GM12878 (cell line): ENCODE data around the gene HIVEP1. TPM values are rescaled to one million over a fixed set of nuclear protein-coding genes. Genes with fewer than 3 reads are reported as not detected.

ENCODE experiments used
- ATAC-seq: fragments of 200-7000 bp; cut with Tn5 transposase; 3 replicates; pipeline ENCODE4 v1.9.1; 2020; ENCODE audit warnings: mild to moderate bottlenecking, moderate library complexity
- BruUV-seq: library from RNA; stranded (reverse); fragments of 400-500 nt; replicated peaks from 2 replicates; lab custom pipeline; 2021; lab: Mats Ljungman, UMichigan
- CTCF ChIA-PET: fragments of 300-600 bp; sonication (Branson Sonifier 250); formaldehyde crosslinking; extraction: SDS; loops from one replicate; lab custom pipeline; 2021; ENCODE audit warnings: inconsistent platforms; lab: Yijun Ruan, JAX
- POLR2A ChIA-PET: fragments of 350-600 bp; formaldehyde crosslinking; extraction: SDS; loops from one replicate; lab custom pipeline; 2021; ENCODE audit warnings: inconsistent platforms; lab: Charles Lee
- RAD21 ChIA-PET: fragments of 300-600 bp; sonication (Branson Sonifier 250); formaldehyde crosslinking; loops from one replicate; lab custom pipeline; 2023; ENCODE audit warnings: antibody characterized with exemption; ENCODE audit not compliant: unreplicated experiment; lab: Charles Lee
- SMC1A ChIA-PET: fragments of 300-600 bp; sonication (Branson Sonifier 250); formaldehyde crosslinking; loops from one replicate; lab custom pipeline; 2023; ENCODE audit not compliant: unreplicated experiment, uncharacterized antibody; lab: Charles Lee
- DNase-seq: peaks from one replicate; pipeline ENCODE4 v3.0.0-alpha.2; 2011; ENCODE audit warnings: low read depth, low spot score
- FAIRE-seq: peaks from 3 replicates; lab custom pipeline; 2011; peaks lifted over from hg19 to GRCh38; lab: Jason Lieb, UNC
- H2AFZ ChIP-seq: 2 replicates; pipeline ENCODE4 v1.6.0; 2011; ENCODE audit warnings: low read depth, low read length, control low read depth; ENCODE audit not compliant: control insufficient read depth
- H3K27ac ChIP-seq: 2 replicates; pipeline ENCODE4 v1.5.1; 2011; ENCODE audit warnings: control low read depth; ENCODE audit not compliant: control insufficient read depth, insufficient read depth
- H3K27me3 ChIP-seq, 2 experiments: replicated peaks in 1 of 2; 2 replicates each; pipeline versions ENCODE4 v1.6.0 to v1.6.1; 2011; ENCODE audit warnings: low read length in 1 of 2; ENCODE audit not compliant: control insufficient read depth in 2 of 2, insufficient read depth in 2 of 2
- H3K36me3 ChIP-seq, 2 experiments: 2 replicates each; pipeline ENCODE4 v1.5.1; 2011; ENCODE audit warnings: low read length in 1 of 2; ENCODE audit not compliant: control insufficient read depth in 2 of 2, insufficient read depth in 2 of 2
- H3K4me1 ChIP-seq: 2 replicates; pipeline ENCODE4 v1.6.1; 2011; ENCODE audit warnings: mild to moderate bottlenecking, low read length, moderate library complexity, mixed read lengths; ENCODE audit not compliant: control insufficient read depth, insufficient read depth
- H3K4me2 ChIP-seq: 2 replicates; pipeline ENCODE4 v1.6.0; 2011; ENCODE audit warnings: control low read depth; ENCODE audit not compliant: control insufficient read depth, insufficient read depth
- H3K4me3 ChIP-seq: fragments of 200-600 bp; sonication (generic); 2 replicates; pipeline ENCODE4 v1.5.1; 2016
- H3K79me2 ChIP-seq: 2 replicates; pipeline ENCODE4 v1.6.0; 2011; ENCODE audit warnings: low read length; ENCODE audit not compliant: control insufficient read depth, insufficient read depth
- H3K9ac ChIP-seq: 2 replicates; pipeline ENCODE4 v1.8.0; 2011; ENCODE audit warnings: low read length, control low read depth, mixed read lengths; ENCODE audit not compliant: control insufficient read depth, insufficient read depth
- H3K9me3 ChIP-seq: replicated peaks from 3 replicates; pipeline ENCODE4 v1.5.1; 2011; ENCODE audit warnings: mild to moderate bottlenecking, low read length; ENCODE audit not compliant: control insufficient read depth, insufficient read depth
- H4K20me1 ChIP-seq: 2 replicates; pipeline ENCODE4 v1.6.0; 2011; ENCODE audit not compliant: control insufficient read depth, insufficient read depth
- BACH1 ChIP-seq: fragments of 450-650 bp; IDR thresholded peaks from 2 replicates; pipeline ENCODE4 v1.6.1; 2017; ENCODE audit warnings: mild to moderate bottlenecking, borderline replicate concordance
- ESRRA ChIP-seq: IDR thresholded peaks from 2 replicates; pipeline ENCODE4 v1.6.1; 2012; ENCODE audit warnings: mild to moderate bottlenecking, low read length, improper control_type of control experiment
- POLR2AphosphoS5 ChIP-seq: IDR thresholded peaks from 2 replicates; pipeline ENCODE4 v1.6.1; 2011; ENCODE audit warnings: mild to moderate bottlenecking, low read length, inconsistent platforms
- RAD51 ChIP-seq: fragments of 450-650 bp; IDR thresholded peaks from 2 replicates; pipeline ENCODE4 v1.6.1; 2016; ENCODE audit warnings: moderate library complexity, mild to moderate bottlenecking, inconsistent platforms
- STAT3 ChIP-seq: IDR thresholded peaks from 2 replicates; pipeline ENCODE4 v1.6.1; 2011; ENCODE audit warnings: low read depth, low read length, improper control_type of control experiment
- SUPT20H ChIP-seq: IDR thresholded peaks from 2 replicates; pipeline ENCODE4 v1.6.1; 2011; ENCODE audit warnings: low read depth, mild to moderate bottlenecking, low read length, moderate library complexity, borderline replicate concordance; ENCODE audit not compliant: control insufficient read depth
- TBL1XR1 ChIP-seq: IDR thresholded peaks from 2 replicates; pipeline ENCODE4 v1.6.1; 2012; ENCODE audit warnings: low read depth, low read length, improper control_type of control experiment
- YBX1 ChIP-seq: fragments of 450-650 bp; IDR thresholded peaks from 2 replicates; pipeline ENCODE4 v1.6.1; 2016; ENCODE audit warnings: antibody characterized with exemption
- WGBS: methylation state at CpG from one replicate; pipeline ENCODE4 v1.1.6; 2016; ENCODE audit warnings: low lambda C conversion rate; ENCODE audit not compliant: insufficient replicate concordance, insufficient coverage; ENCODE audit errors: missing lambda C conversion rate; 5-methylcytosine and 5-hydroxymethylcytosine counted together
- in situ Hi-C: fragments of 300-500 bp; cut with MboI; formaldehyde crosslinking; loops from 9 replicates; pipeline ENCODE4 v1.14.3; 2018; ENCODE audit warnings: mixed read lengths
- intact Hi-C: fragments of 100-400 bp; cut with micrococcal nuclease; formaldehyde crosslinking; loops from one replicate; pipeline ENCODE4 v1.14.2; 2022; ENCODE audit not compliant: unreplicated experiment
- polyA plus RNA-seq, 11 experiments: library from polyadenylated mRNA; depleted of rRNA in 4 of 11; unstranded in 6 of 11; stranded (reverse) in 5 of 11; fragments of >200 nt; fragmentation: Nextera tagmentation in 4 of 11; fragmentation: Illumina TruSeq in 1 of 11; extraction: Ambion mirVana in 4 of 11; extraction: Trizol in 1 of 11; gene quantifications; 1 replicate in 1 of 11; 2 replicates in 10 of 11; pipeline versions ENCODE4 v1.2.1 to v1.2.3, GENCODE V29; 2011 to 2016; ENCODE audit warnings: inconsistent platforms in 2 of 11, missing spikeins in 2 of 11, low read depth in 1 of 11
- total RNA-seq, 4 experiments: library from RNA; depleted of rRNA in 3 of 4; stranded (reverse); fragments of >200 nt in 3 of 4; fragmentation: Illumina TruSeq in 1 of 4; extraction: Trizol in 1 of 4; gene quantifications; 2 replicates each; pipeline versions ENCODE4 v1.2.1 to v1.2.3, GENCODE V29; 2013 to 2021
- TF ChIP-seq, protein P1 (sequence below): fragments of 450-650 bp; IDR thresholded peaks from 2 replicates; pipeline ENCODE4 v1.6.1; 2017; ENCODE audit warnings: low read depth, mild to moderate bottlenecking, moderate library complexity
- TF ChIP-seq, protein P2 (sequence below): fragments of 450-650 bp; IDR thresholded peaks from 2 replicates; pipeline ENCODE4 v1.6.1; 2017; ENCODE audit warnings: antibody characterized with exemption, mild to moderate bottlenecking, moderate library complexity
- TF ChIP-seq, protein P3 (sequence below): IDR thresholded peaks from 2 replicates; pipeline ENCODE4 v1.6.1; 2011; ENCODE audit warnings: borderline replicate concordance, low read depth, mild to moderate bottlenecking, moderate library complexity, low read length; ENCODE audit not compliant: insufficient read depth, poor library complexity, severe bottlenecking

Gene HIVEP1
- total and polyA plus RNA-seq, 10 of the 15 experiments (the other 5 are each of a cell fraction or from before 2014, with no cell fraction given) = 4.3 to 37.5 (median 21.6) TPM

DNA sequence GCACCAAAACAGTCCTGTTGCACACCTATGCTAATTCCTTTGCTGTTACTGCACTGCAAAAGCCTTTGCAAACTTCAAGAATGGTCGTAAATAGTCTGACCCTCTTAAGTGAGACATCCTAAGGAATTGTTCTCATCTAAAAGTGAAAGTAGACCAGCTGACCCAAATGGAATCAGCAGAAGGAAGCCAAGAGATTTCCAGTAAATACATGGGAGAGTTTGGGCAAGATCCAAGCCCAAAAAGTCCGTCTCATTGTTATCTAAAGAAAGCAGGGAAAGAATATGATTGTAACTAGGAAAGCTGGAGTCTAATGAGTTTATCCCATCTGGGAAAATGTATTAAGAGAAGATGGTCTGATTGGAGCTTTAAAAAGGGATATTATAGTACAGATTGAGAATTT lies 43.0 kb upstream of the HIVEP1 start:
- Histone ChIP-seq H3K36me3 (no peaks in the 10 kb centered on the region), H3K4me1 (peaks cover 9% of the 10 kb centered on the region; the same call in 1 of the 2 replicates), H3K27ac (no peak overlapping the region), H3K27me3 (no peaks in the 10 kb centered on the region), H4K20me1 (no peaks in the 10 kb centered on the region), H2AFZ (no peak overlapping the region), H3K9ac (no peak overlapping the region), H3K9me3 (no peaks in the 10 kb centered on the region; the same call in 2 of the 3 replicates), H3K79me2 (no peaks in the 10 kb centered on the region), H3K4me3 (no peak overlapping the region), H3K4me2 (no peak overlapping the region)
- ChIA-PET CTCF (interaction anchor here (1.0 to 1.4 kb wide), 2 partner anchors 35 to 269 kb away, joined by 3 to 5 read pairs; no protein-coding TSS in a partner anchor), POLR2A (no interaction called here), SMC1A (interaction anchor here (1.2 to 1.8 kb wide), 2 partner anchors 13 to 15 kb away, joined by 3 to 5 read pairs; no protein-coding TSS in a partner anchor), RAD21 (interaction anchor here (1.1 kb wide), 1 partner anchor 246 kb away, joined by 3 read pairs; no protein-coding TSS in a partner anchor)
- ATAC-seq (no peak), FAIRE-seq (no peak), DNase-seq (no peak)
- TF ChIP-seq BACH1 = no peak
- TF ChIP-seq, protein P1, sequence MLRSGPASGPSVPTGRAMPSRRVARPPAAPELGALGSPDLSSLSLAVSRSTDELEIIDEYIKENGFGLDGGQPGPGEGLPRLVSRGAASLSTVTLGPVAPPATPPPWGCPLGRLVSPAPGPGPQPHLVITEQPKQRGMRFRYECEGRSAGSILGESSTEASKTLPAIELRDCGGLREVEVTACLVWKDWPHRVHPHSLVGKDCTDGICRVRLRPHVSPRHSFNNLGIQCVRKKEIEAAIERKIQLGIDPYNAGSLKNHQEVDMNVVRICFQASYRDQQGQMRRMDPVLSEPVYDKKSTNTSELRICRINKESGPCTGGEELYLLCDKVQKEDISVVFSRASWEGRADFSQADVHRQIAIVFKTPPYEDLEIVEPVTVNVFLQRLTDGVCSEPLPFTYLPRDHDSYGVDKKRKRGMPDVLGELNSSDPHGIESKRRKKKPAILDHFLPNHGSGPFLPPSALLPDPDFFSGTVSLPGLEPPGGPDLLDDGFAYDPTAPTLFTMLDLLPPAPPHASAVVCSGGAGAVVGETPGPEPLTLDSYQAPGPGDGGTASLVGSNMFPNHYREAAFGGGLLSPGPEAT = no peak
- intact Hi-C loops (no loop called here), in situ Hi-C loops (no loop called here)
- WGBS = 100% methylated on average over 2 of the region's 2 CpGs
- BruUV-seq = no TSS peak

DNA sequence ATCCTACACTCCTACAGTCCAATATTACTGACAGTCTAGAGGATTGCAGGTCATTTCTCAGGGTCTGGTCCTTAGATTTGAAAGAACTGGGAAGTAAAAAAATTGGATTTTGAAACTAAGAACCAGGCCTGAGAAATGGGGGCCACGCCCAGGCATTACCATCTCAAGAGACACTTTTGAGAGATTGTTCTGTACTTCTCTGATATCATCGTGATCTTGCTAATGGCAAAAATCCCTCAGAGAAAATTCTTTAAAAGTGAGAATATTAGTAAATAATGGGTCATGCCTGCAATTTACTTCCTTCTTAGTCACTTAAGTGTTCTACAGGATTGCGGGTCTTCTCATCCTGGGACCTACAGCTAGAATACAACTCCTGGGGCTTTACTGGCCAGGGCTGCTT lies 42.0 kb upstream of the HIVEP1 start:
- ATAC-seq (no peak), DNase-seq (no peak), FAIRE-seq (no peak)
- Histone ChIP-seq H3K9me3 (no peaks in the 10 kb centered on the region; the same call in 2 of the 3 replicates), H3K4me2 (no peak overlapping the region), H2AFZ (no peak overlapping the region), H3K27ac (no peak overlapping the region), H3K9ac (no peak overlapping the region), H3K27me3 (no peaks in the 10 kb centered on the region), H3K36me3 (no peaks in the 10 kb centered on the region), H3K4me3 (no peak overlapping the region), H3K79me2 (no peaks in the 10 kb centered on the region), H3K4me1 (peaks cover 9% of the 10 kb centered on the region; the same call in 1 of the 2 replicates), H4K20me1 (no peaks in the 10 kb centered on the region)
- CTCF ChIA-PET = no interaction called here
- no TSS peak for BruUV-seq
- in situ Hi-C loops (no loop called here), intact Hi-C loops (no loop called here)
- RAD21 ChIA-PET = no interaction called here
- POLR2A ChIA-PET = no interaction called here
- 66% methylated on average over 3 of the region's 3 CpGs for WGBS
- no peak for TF ChIP-seq SUPT20H
- TF ChIP-seq, protein P2, sequence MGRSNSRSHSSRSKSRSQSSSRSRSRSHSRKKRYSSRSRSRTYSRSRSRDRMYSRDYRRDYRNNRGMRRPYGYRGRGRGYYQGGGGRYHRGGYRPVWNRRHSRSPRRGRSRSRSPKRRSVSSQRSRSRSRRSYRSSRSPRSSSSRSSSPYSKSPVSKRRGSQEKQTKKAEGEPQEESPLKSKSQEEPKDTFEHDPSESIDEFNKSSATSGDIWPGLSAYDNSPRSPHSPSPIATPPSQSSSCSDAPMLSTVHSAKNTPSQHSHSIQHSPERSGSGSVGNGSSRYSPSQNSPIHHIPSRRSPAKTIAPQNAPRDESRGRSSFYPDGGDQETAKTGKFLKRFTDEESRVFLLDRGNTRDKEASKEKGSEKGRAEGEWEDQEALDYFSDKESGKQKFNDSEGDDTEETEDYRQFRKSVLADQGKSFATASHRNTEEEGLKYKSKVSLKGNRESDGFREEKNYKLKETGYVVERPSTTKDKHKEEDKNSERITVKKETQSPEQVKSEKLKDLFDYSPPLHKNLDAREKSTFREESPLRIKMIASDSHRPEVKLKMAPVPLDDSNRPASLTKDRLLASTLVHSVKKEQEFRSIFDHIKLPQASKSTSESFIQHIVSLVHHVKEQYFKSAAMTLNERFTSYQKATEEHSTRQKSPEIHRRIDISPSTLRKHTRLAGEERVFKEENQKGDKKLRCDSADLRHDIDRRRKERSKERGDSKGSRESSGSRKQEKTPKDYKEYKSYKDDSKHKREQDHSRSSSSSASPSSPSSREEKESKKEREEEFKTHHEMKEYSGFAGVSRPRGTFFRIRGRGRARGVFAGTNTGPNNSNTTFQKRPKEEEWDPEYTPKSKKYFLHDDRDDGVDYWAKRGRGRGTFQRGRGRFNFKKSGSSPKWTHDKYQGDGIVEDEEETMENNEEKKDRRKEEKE = no peak
- no peak for TF ChIP-seq RAD51
- no peak for TF ChIP-seq ESRRA
- TF ChIP-seq, protein P3, sequence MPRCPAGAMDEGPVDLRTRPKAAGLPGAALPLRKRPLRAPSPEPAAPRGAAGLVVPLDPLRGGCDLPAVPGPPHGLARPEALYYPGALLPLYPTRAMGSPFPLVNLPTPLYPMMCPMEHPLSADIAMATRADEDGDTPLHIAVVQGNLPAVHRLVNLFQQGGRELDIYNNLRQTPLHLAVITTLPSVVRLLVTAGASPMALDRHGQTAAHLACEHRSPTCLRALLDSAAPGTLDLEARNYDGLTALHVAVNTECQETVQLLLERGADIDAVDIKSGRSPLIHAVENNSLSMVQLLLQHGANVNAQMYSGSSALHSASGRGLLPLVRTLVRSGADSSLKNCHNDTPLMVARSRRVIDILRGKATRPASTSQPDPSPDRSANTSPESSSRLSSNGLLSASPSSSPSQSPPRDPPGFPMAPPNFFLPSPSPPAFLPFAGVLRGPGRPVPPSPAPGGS = no peak
- no peak for TF ChIP-seq TBL1XR1
- TF ChIP-seq POLR2AphosphoS5 = no peak
- TF ChIP-seq YBX1 = no peak
- TF ChIP-seq STAT3 = no peak
- SMC1A ChIA-PET = no interaction called here
